Cardiac fibroblast (primary cell): ENCODE results near the gene PITRM1.

ENCODE experiments used
- DNase-seq, 2 donors: peaks; one replicate each; pipeline versions ENCODE4 v3.0.0 to v3.0.0-alpha.2; 2010; ENCODE audit warnings: low read depth in 2 of 2
- H3K4me3 ChIP-seq, 2 donors: replicated peaks in 1 of 2; 1 replicate in 1 of 2; 2 replicates in 1 of 2; pipeline ENCODE4 v1.5.1; 2011; ENCODE audit warnings: low read depth in 2 of 2, low read length in 2 of 2, mild to moderate bottlenecking in 2 of 2, moderate library complexity in 1 of 2
- TF ChIP-seq, protein P1 (sequence below): IDR thresholded peaks from one replicate; pipeline ENCODE4 v1.5.1; 2011; ENCODE audit warnings: low read depth, mild to moderate bottlenecking, low read length, inconsistent platforms

The PITRM1 gene

DNA sequence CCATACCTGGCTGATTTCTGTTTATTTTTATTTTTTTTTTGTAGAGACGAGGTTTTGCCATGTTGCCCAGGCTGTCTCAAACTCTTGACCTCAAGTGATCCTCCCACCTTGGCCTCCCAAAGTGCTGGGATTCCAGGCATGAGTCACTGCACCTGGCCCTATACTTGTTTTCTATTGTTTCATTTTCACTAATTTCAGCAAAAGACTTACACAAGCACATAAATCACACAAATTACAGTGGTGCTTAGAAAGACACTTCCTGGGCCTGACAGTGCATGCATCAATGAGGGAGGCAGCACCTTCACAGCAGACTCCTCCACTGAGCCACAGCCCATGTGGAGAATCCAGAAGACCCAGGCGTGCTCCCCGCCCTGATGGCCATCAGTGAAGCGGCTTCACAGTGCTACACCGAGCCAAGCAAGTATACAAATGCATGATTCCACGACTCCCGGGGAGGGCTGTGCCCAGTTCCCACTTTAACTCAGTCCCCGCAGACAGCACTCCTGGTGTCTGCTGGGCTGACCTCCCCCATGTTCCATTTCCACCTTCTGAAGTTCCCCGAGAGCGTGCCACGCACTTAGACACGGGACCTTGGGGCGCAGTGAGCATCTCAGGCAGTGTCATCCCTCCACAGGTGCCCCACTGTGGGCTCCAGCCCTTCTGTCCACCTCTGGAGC lies 20.6 kb downstream of the PITRM1 start:
- no peak for DNase-seq
- no peak overlapping the region for H3K4me3 ChIP-seq
- TF ChIP-seq, protein P1, sequence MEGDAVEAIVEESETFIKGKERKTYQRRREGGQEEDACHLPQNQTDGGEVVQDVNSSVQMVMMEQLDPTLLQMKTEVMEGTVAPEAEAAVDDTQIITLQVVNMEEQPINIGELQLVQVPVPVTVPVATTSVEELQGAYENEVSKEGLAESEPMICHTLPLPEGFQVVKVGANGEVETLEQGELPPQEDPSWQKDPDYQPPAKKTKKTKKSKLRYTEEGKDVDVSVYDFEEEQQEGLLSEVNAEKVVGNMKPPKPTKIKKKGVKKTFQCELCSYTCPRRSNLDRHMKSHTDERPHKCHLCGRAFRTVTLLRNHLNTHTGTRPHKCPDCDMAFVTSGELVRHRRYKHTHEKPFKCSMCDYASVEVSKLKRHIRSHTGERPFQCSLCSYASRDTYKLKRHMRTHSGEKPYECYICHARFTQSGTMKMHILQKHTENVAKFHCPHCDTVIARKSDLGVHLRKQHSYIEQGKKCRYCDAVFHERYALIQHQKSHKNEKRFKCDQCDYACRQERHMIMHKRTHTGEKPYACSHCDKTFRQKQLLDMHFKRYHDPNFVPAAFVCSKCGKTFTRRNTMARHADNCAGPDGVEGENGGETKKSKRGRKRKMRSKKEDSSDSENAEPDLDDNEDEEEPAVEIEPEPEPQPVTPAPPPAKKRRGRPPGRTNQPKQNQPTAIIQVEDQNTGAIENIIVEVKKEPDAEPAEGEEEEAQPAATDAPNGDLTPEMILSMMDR: no peak

DNA sequence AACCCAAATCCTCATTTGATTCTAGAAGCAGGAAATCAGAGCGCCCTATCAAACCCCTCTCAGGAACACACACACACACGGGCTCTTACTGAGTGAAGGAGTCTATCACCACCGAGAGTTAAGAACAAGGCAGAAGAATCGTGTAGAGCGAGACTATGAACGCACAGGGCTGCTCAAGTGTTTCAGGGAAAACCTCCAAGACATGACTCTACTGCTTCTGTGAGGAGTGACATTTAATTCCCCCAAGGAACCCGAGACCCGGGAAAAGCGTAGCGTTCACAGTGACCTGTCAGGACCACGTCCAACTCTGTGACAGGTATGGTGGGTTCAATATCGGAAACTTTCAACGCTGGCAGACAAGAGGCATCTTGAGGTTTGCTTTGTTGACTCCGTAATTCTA lies 21.6 kb downstream of the PITRM1 start:
- H3K4me3 ChIP-seq: no peak overlapping the region
- TF ChIP-seq, protein P1: no peak
- no peak for DNase-seq

DNA sequence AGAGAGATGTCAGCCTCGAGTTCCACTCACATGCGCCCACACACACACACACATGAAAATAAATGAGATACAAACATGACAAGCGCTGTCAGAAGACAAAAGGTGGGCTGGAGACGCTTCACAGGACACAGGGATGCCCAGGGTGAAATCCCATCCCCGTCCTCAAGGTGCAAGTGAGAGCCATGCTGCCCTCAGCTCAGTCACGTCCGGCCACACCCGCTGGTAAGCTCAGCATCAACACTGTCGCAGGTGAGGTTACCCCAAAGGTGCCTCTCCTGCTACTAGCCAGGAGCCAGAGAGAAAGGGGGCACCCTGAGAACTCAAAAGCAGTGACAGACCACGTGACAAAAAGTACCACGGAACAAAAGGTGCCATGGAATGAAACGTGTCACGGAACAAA lies 22.2 kb downstream of the PITRM1 start:
- no peak overlapping the region for H3K4me3 ChIP-seq
- TF ChIP-seq, protein P1: no peak
- no peak for DNase-seq

DNA sequence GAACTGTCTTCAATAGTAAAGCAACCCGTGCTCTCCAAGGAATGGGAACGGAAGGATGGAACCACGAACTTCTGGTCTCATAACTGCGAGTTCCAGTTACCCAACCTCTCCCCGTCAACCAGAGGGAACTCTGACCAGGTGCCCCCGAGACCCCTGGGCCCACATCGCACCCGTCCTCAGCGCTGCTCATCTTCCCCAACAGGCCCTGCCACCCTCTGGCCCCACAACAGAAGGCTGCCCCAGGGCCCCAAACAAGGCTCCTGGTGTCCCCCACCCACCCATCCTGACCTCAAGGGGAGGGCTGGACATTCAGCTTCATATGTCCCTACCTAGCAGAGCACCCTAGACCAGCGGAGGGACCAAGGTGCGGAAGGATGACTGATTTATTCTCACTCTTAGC lies 22.7 kb downstream of the PITRM1 start:
- TF ChIP-seq, protein P1: no peak
- DNase-seq: no peak

DNA sequence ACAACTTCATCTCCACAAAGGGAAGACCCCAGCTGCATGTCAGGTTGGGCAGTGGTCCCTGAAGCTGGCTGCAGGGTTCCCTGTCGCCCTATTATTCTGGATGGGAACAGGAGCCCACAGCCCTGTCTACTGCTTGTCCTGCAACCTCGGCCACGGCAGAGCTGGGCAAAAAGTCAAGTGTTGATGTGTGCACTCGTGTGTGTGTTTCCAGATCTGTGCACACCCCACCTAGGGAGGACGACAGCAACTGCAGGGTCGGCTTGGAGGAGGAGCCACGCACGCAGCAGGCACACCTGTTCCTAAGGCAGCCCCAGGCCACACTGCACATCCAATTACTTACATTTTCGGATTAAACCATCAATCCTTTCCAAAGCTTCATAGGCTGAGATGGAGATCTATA lies 23.6 kb downstream of the PITRM1 start:
- TF ChIP-seq, protein P1: no peak
- DNase-seq: no peak
- H3K4me3 ChIP-seq: no peak overlapping the region

More for the DNA sequence above, 22.7 kb downstream of the PITRM1 start:
- H3K4me3 ChIP-seq: no peak overlapping the region

DNA sequence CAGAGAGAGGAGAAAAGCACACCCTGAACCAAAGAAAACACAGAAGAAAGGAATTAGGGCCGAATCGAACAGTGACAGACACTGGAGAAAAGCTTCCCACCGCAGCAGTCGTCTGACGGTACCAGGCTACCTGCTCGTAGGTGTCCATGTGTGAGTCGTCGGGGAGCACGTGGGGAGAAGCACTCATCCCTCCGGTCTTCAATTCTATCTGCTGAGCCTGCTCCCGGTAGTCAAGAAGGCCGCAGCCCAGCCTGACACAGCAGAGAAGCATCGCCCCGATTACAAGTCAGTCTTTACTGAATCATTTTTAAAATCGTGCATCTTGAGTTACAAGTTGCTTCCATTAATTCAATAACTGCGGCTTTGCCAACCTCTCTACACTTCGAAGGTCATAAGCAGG lies 24.5 kb downstream of the PITRM1 start:
- no peak for DNase-seq
- TF ChIP-seq, protein P1: no peak
- H3K4me3 ChIP-seq: no peak overlapping the region

DNA sequence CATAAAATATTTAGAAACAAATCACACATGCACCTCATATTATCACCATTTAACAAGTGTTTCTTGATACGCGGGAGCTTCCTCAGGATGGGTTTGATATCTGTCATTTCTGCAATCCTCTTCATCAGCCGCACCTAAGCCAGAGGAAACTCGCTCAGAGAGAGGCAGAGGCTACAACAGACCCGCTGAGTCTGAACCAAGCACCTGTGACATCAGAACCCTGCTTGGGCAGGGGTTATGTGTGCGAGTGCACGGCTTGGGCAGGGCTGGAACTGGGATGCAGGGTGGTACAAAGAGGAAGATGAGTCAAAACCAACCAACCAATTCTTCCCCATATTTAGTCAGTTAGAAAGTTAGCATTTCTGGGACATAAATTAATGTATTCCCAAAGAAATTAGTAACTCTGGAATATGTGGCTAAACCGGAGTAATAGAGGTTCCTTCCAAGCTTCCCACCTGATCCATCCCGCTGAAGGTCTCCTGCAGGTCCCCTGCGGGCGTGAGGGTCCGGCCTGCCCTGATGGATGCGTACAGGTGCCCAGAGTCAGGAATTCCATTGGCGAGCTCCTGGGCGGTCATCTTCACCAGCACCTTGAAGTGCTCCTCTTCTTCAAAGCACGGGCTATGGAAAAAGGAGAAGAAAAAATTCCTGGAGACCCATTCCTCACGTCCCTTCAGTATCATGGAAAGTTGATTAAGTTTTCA lies 25.3 kb downstream of the PITRM1 start:
- TF ChIP-seq, protein P1: no peak
- DNase-seq: no peak

More for the DNA sequence above, 25.3 kb downstream of the PITRM1 start:
- H3K4me3 ChIP-seq: no peak overlapping the region
